Activated B cell treated with CpG ODN at 0.5 μM for 24 hours (primary cell): ENCODE measurements around the gene SLC39A8. TPM values are rescaled to one million over a fixed set of nuclear protein-coding genes. Genes with fewer than 3 reads are reported as not detected.

Experiments used
- ATAC-seq: fragments of 200-7000 bp; cut with Tn5 transposase; one replicate; pipeline ENCODE4 v1.10.0; 2021; ENCODE audit warnings: low read depth, mild to moderate bottlenecking, moderate library complexity
- CTCF ChIA-PET: fragments of 350-600 bp; sonication (Branson Sonifier 250); formaldehyde crosslinking; loops from one replicate; lab custom pipeline; 2021; ENCODE audit warnings: antibody characterized with exemption; lab: Charles Lee
- POLR2A ChIA-PET: fragments of 350-600 bp; sonication (Branson Sonifier 250); formaldehyde crosslinking; loops from one replicate; lab custom pipeline; 2021; ENCODE audit warnings: antibody characterized with exemption; lab: Charles Lee
- DNase-seq: peaks from one replicate; pipeline ENCODE4 v3.0.0; 2022
- H3K27ac Mint-ChIP-seq: one replicate; pipeline ENCODE4 v1.8.0; 2020; ENCODE audit warnings: mixed read lengths
- H3K27me3 Mint-ChIP-seq: one replicate; pipeline ENCODE4 v1.8.0; 2021; ENCODE audit warnings: mixed read lengths
- H3K36me3 Mint-ChIP-seq: one replicate; pipeline ENCODE4 v1.8.0; 2021; ENCODE audit warnings: low read depth, mixed read lengths
- H3K4me1 Mint-ChIP-seq: one replicate; pipeline ENCODE4 v1.8.0; 2021; ENCODE audit warnings: mixed read lengths
- H3K4me3 Mint-ChIP-seq: one replicate; pipeline ENCODE4 v1.8.0; 2020; ENCODE audit warnings: mild to moderate bottlenecking, mixed read lengths
- H3K9me3 Mint-ChIP-seq: one replicate; pipeline ENCODE4 v1.8.0; 2020; ENCODE audit warnings: mixed read lengths
- CTCF ChIP-seq: fragments of 200-600 bp; IDR thresholded peaks from one replicate; pipeline ENCODE4 v1.8.0; 2022; ENCODE audit warnings: antibody characterized with exemption, mild to moderate bottlenecking
- intact Hi-C: fragments of 100-400 bp; cut with micrococcal nuclease; formaldehyde crosslinking; loops from one replicate; pipeline ENCODE4 v1.15.1; 2024
- total RNA-seq: library from RNA; stranded (reverse); gene quantifications from 2 replicates; pipeline ENCODE4 v1.2.3, GENCODE V29; 2022

SLC39A8 gene
- total RNA-seq, 1 donor from 2014 or later: 17.9 TPM

- intact Hi-C loops: no loop called here
- CTCF ChIA-PET: interaction anchor here (1.2 kb wide), 1 partner anchor 22 kb away, joined by 3 read pairs; no protein-coding TSS in a partner anchor
- POLR2A ChIA-PET: no interaction called here
- DNase-seq (no peak), ATAC-seq (peak; percentile 71)
- no peak for TF ChIP-seq CTCF
- no peaks in the 10 kb centered on the region for H3K36me3 Mint-ChIP-seq
- no peak overlapping the region for H3K27ac Mint-ChIP-seq
- H3K4me3 Mint-ChIP-seq: peak overlapping the region; percentile 25
- H3K27me3 Mint-ChIP-seq: no peaks in the 10 kb centered on the region
- H3K4me1 Mint-ChIP-seq: peaks cover 17% of the 10 kb centered on the region
- peaks cover 5% of the 10 kb centered on the region for H3K9me3 Mint-ChIP-seq
Measured at GRCh38 chr4:102321260-102321995, 23.9 kb downstream of the SLC39A8 start.

GRCh38 chr4:102319594-102319993 lies 25.7 kb downstream of the SLC39A8 start:
- H3K27me3 Mint-ChIP-seq: no peaks in the 10 kb centered on the region
- ChIA-PET CTCF (no interaction called here), POLR2A (no interaction called here)
- no peak overlapping the region for H3K4me3 Mint-ChIP-seq
- TF ChIP-seq CTCF: no peak
- intact Hi-C loops: no loop called here
- peaks cover 17% of the 10 kb centered on the region for H3K4me1 Mint-ChIP-seq
- DNase-seq (no peak), ATAC-seq (no peak)
- peaks cover 5% of the 10 kb centered on the region for H3K9me3 Mint-ChIP-seq
- H3K36me3 Mint-ChIP-seq: no peaks in the 10 kb centered on the region
- no peak overlapping the region for H3K27ac Mint-ChIP-seq

- H3K27ac Mint-ChIP-seq: no peak overlapping the region
- ATAC-seq: no peak
- intact Hi-C loops: no loop called here
- H3K4me3 Mint-ChIP-seq: no peak overlapping the region
- peaks cover 5% of the 10 kb centered on the region for H3K9me3 Mint-ChIP-seq
- POLR2A ChIA-PET: no interaction called here
- H3K27me3 Mint-ChIP-seq: no peaks in the 10 kb centered on the region
- H3K4me1 Mint-ChIP-seq: peaks cover 17% of the 10 kb centered on the region
- H3K36me3 Mint-ChIP-seq: no peaks in the 10 kb centered on the region
- CTCF ChIA-PET: no interaction called here
- no peak for DNase-seq
- no peak for TF ChIP-seq CTCF
Measured at GRCh38 chr4:102318526-102318925, 26.8 kb downstream of the SLC39A8 start.

- ATAC-seq (no peak), DNase-seq (no peak)
- peaks cover 5% of the 10 kb centered on the region for H3K9me3 Mint-ChIP-seq
- no peaks in the 10 kb centered on the region for H3K36me3 Mint-ChIP-seq
- peaks cover 17% of the 10 kb centered on the region for H3K4me1 Mint-ChIP-seq
- no peak overlapping the region for H3K27ac Mint-ChIP-seq
- no peak overlapping the region for H3K4me3 Mint-ChIP-seq
- CTCF ChIA-PET: no interaction called here
- POLR2A ChIA-PET: no interaction called here
- H3K27me3 Mint-ChIP-seq: no peaks in the 10 kb centered on the region
- TF ChIP-seq CTCF: no peak
- intact Hi-C loops: no loop called here
Measured at GRCh38 chr4:102318105-102318504, 27.2 kb downstream of the SLC39A8 start.

- intact Hi-C loops: no loop called here
- no peak for TF ChIP-seq CTCF
- H3K4me3 Mint-ChIP-seq: no peak overlapping the region
- peaks cover 16% of the 10 kb centered on the region for H3K4me1 Mint-ChIP-seq
- H3K9me3 Mint-ChIP-seq: peaks cover 5% of the 10 kb centered on the region
- H3K36me3 Mint-ChIP-seq: no peaks in the 10 kb centered on the region
- no peaks in the 10 kb centered on the region for H3K27me3 Mint-ChIP-seq
- POLR2A ChIA-PET: interaction anchor here (0.9 kb wide), 1 partner anchor 27 kb away, joined by 3 read pairs; no protein-coding TSS in a partner anchor
- CTCF ChIA-PET: no interaction called here
- ATAC-seq (no peak), DNase-seq (no peak)
- no peak overlapping the region for H3K27ac Mint-ChIP-seq
Measured at GRCh38 chr4:102317459-102317858, 27.8 kb downstream of the SLC39A8 start.
